ENCODE data around the gene ROBO4. TPM values are rescaled to one million over a fixed set of nuclear protein-coding genes. Genes with fewer than 3 reads are reported as not detected.

ROBO4 gene
- total and polyA plus RNA-seq, 2 of the 13 experiments (the other 11 are each of a cell fraction or from before 2014, with no cell fraction given) = 0.07 to 1.1 TPM

DNA sequence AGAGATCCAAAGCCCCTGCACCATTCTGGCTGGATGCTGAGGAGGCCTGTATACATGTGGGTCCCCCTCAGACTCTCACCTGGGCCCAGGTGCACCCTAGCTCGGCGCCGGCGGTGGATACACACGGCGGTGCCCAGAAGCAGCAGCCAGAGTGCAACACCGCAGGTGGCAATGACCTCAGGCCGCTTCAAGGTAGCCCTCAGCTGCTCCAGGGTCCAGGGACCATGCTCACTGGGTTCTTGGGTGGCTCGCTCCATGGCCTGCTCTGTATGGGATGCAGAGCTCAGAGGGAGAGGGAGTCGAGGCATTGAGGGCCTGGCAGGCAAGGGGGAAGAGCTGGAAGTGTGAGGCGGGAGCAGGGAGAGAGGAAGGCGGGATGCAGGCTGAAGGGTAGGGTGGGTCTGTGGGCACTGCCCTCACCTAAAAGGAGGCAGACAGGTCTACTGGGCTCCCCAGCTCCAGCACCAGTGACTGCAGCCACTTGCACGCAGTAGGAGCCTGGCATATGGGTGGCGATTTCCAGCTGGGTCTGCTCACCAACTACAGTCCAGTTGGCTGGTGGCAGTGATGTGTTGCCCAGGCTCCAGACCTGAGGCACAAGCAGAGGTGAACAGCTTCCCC lies 3.8 kb downstream of the ROBO4 start (continued):
- TF ChIP-seq ARID5B (CRISPR knock-in tag; IDR thresholded peaks at IDR 0.05) = no peak
- TF ChIP-seq U2AF1 (optimal IDR thresholded peaks at IDR 0.05; ENCODE audit: low read depth, low read length) = no peak
- no peak for TF ChIP-seq PAX8 (CRISPR knock-in tag; IDR thresholded peaks at IDR 0.05; ENCODE audit: borderline replicate concordance)
- TF ChIP-seq SALL1 (CRISPR knock-in tag; IDR thresholded peaks at IDR 0.05) = no peak
- no peak for TF ChIP-seq MLX (CRISPR knock-in tag; IDR thresholded peaks at IDR 0.05)
- TF ChIP-seq RARG (CRISPR knock-in tag; IDR thresholded peaks at IDR 0.05; ENCODE audit: low read depth) = no peak
- TF ChIP-seq ELF3 (CRISPR knock-in tag; IDR thresholded peaks at IDR 0.05) = no peak
- TF ChIP-seq BHLHE40 (IDR thresholded peaks at IDR 0.05; ENCODE audit: low read length) = no peak
- TF ChIP-seq ARNT2 (CRISPR knock-in tag; IDR thresholded peaks at IDR 0.05; ENCODE audit: low read depth) = no peak
- TF ChIP-seq ATAD3A (CRISPR knock-in tag; IDR thresholded peaks at IDR 0.05) = no peak
- TF ChIP-seq GLMP (CRISPR knock-in tag; IDR thresholded peaks at IDR 0.05; ENCODE audit: borderline replicate concordance) = no peak

Measured in HepG2 (cell line).